Progenitor cell of endocrine pancreas (in vitro differentiated cells): ENCODE measurements around the gene GPLD1. TPM values are rescaled to one million over a fixed set of nuclear protein-coding genes. Genes with fewer than 3 reads are reported as not detected.

Experiments used
- DNase-seq: peaks from one replicate; pipeline ENCODE4 v3.0.0; 2021; ENCODE audit warnings: low spot score; ENCODE audit not compliant: unreplicated experiment
- H3K27ac Mint-ChIP-seq: 2 replicates; pipeline ENCODE4 v1.8.0; 2021; ENCODE audit warnings: mild to moderate bottlenecking, moderate library complexity, mixed read lengths
- H3K27me3 Mint-ChIP-seq: 2 replicates; pipeline ENCODE4 v1.8.0; 2021; ENCODE audit warnings: mixed read lengths
- H3K36me3 Mint-ChIP-seq: 2 replicates; pipeline ENCODE4 v1.8.0; 2022; ENCODE audit warnings: mixed read lengths; ENCODE audit not compliant: insufficient read depth
- H3K4me1 Mint-ChIP-seq: 2 replicates; pipeline ENCODE4 v1.8.0; 2021; ENCODE audit warnings: low read depth, mixed read lengths
- H3K4me3 Mint-ChIP-seq: 2 replicates; pipeline ENCODE4 v1.8.0; 2021; ENCODE audit warnings: low read depth, mild to moderate bottlenecking, moderate library complexity, mixed read lengths
- H3K9me3 Mint-ChIP-seq: 2 replicates; pipeline ENCODE4 v1.8.0; 2021; ENCODE audit warnings: low read depth, mixed read lengths
- CTCF ChIP-seq: fragments of 200-600 bp; sonication (generic); IDR thresholded peaks from one replicate; pipeline ENCODE4 v1.5.0; 2021; ENCODE audit warnings: antibody characterized with exemption, mild to moderate bottlenecking; ENCODE audit not compliant: unreplicated experiment
- total RNA-seq: library from RNA; stranded (reverse); gene quantifications from 2 replicates; pipeline ENCODE4 v1.2.1, GENCODE V29; 2021

GPLD1 gene
- total RNA-seq, 1 donor from 2014 or later, result 6.6 TPM

- TF ChIP-seq CTCF, result no peak
Observed at GRCh38 chr6:24441599-24441904, 47.8 kb downstream of the GPLD1 start.

GRCh38 chr6:24440897-24441598, 48.3 kb downstream of the GPLD1 start:
- Mint-ChIP-seq H3K27ac (no peak overlapping the region), H3K4me3 (no peak overlapping the region), H3K9me3 (no peaks in the 10 kb centered on the region), H3K27me3 (no peaks in the 10 kb centered on the region), H3K36me3 (peaks cover 4% of the 10 kb centered on the region), H3K4me1 (no peaks in the 10 kb centered on the region)
- no peak for DNase-seq
- TF ChIP-seq CTCF, result no peak

More at GRCh38 chr6:24441599-24441904, 47.8 kb downstream of the GPLD1 start:
- Mint-ChIP-seq H3K9me3 (no peaks in the 10 kb centered on the region), H3K36me3 (peaks cover 4% of the 10 kb centered on the region), H3K4me1 (no peaks in the 10 kb centered on the region), H3K27me3 (no peaks in the 10 kb centered on the region), H3K27ac (no peak overlapping the region), H3K4me3 (no peak overlapping the region)
- no peak for DNase-seq

GRCh38 chr6:24439858-24440539, 49.4 kb downstream of the GPLD1 start:
- Mint-ChIP-seq H3K36me3 (peaks cover 4% of the 10 kb centered on the region), H3K9me3 (no peaks in the 10 kb centered on the region), H3K4me3 (no peak overlapping the region), H3K27me3 (no peaks in the 10 kb centered on the region), H3K4me1 (no peaks in the 10 kb centered on the region), H3K27ac (peak overlapping the region; percentile 49)
- no peak for DNase-seq
- TF ChIP-seq CTCF, result no peak

- TF ChIP-seq CTCF, result no peak
- H3K36me3 Mint-ChIP-seq, result peaks cover 7% of the 10 kb centered on the region
- no peak overlapping the region for H3K4me3 Mint-ChIP-seq
- DNase-seq, result no peak
- no peak overlapping the region for H3K27ac Mint-ChIP-seq
- H3K27me3 Mint-ChIP-seq, result no peaks in the 10 kb centered on the region
- H3K9me3 Mint-ChIP-seq, result no peaks in the 10 kb centered on the region
- H3K4me1 Mint-ChIP-seq, result no peaks in the 10 kb centered on the region
Observed at GRCh38 chr6:24436979-24437378, 52.4 kb downstream of the GPLD1 start.

- TF ChIP-seq CTCF, result no peak
- Mint-ChIP-seq H3K36me3 (peaks cover 11% of the 10 kb centered on the region), H3K4me3 (no peak overlapping the region), H3K4me1 (no peaks in the 10 kb centered on the region), H3K9me3 (no peaks in the 10 kb centered on the region), H3K27ac (no peak overlapping the region), H3K27me3 (no peaks in the 10 kb centered on the region)
- DNase-seq, result no peak
Observed at GRCh38 chr6:24432611-24433010, 56.8 kb downstream of the GPLD1 start.
